ENCODE measurements around the gene OXLD1. TPM values are rescaled to one million over a fixed set of nuclear protein-coding genes. Genes with fewer than 3 reads are reported as not detected.

Gene OXLD1
- polyA plus RNA-seq, 1 of the 3 experiments (the other 2 are of a cell fraction), result 103 TPM

GRCh38 chr17:81683584-81684441, 17.4 kb upstream of the OXLD1 start, which contains the start of the genes ARL16 and HGS (continued):
- TF ChIP-seq, protein P1, sequence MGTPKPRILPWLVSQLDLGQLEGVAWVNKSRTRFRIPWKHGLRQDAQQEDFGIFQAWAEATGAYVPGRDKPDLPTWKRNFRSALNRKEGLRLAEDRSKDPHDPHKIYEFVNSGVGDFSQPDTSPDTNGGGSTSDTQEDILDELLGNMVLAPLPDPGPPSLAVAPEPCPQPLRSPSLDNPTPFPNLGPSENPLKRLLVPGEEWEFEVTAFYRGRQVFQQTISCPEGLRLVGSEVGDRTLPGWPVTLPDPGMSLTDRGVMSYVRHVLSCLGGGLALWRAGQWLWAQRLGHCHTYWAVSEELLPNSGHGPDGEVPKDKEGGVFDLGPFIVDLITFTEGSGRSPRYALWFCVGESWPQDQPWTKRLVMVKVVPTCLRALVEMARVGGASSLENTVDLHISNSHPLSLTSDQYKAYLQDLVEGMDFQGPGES (IDR thresholded peaks at IDR 0.05; ENCODE audit: low read depth, low read length), result peak; percentile 96
- peak; percentile 97 for TF ChIP-seq SIN3A (IDR thresholded peaks at IDR 0.05; ENCODE audit: borderline replicate concordance, low read depth, low read length)
- peak; percentile 65 for TF ChIP-seq TAF1 (IDR thresholded peaks at IDR 0.05; ENCODE audit: borderline replicate concordance, low read depth, low read length)
- TF ChIP-seq FOSL2 (IDR thresholded peaks at IDR 0.05; ENCODE audit: borderline replicate concordance, low read depth), result no peak
- no peak for TF ChIP-seq USF2 (IDR thresholded peaks at IDR 0.05; ENCODE audit: borderline replicate concordance, low read depth, low read length)
- TF ChIP-seq FOXM1 (IDR thresholded peaks at IDR 0.05; ENCODE audit: low read depth), result no peak
- no peak for TF ChIP-seq FOXJ3 (CRISPR knock-in tag; IDR thresholded peaks at IDR 0.05)
- peak in 1 of 2 experiments; percentile 9; a peak in 1 of 4 replicates for TF ChIP-seq EP300 (IDR thresholded peaks at IDR 0.05; ENCODE audit: borderline replicate concordance in 1 of 2, low read depth in 1 of 2, low read length in 1 of 2)
- peak; percentile 40; the same call in 1 of the 2 replicates for TF ChIP-seq RCOR1 (IDR thresholded peaks at IDR 0.05; ENCODE audit: low read length)
- no peak; the same call in 1 of the 2 replicates for TF ChIP-seq TEAD4 (IDR thresholded peaks at IDR 0.05; ENCODE audit: borderline replicate concordance, insufficient read depth)
- TF ChIP-seq CHD2 (IDR thresholded peaks at IDR 0.05; ENCODE audit: low read length, partially characterized antibody), result peak; percentile 96
- no peak for TF ChIP-seq RAD21 (IDR thresholded peaks at IDR 0.05; ENCODE audit: low read length)
- TF ChIP-seq MEF2A (IDR thresholded peaks at IDR 0.05; ENCODE audit: borderline replicate concordance, low read depth), result no peak
- TF ChIP-seq USF1 (IDR thresholded peaks at IDR 0.05; ENCODE audit: borderline replicate concordance, low read depth), result no peak; the same call in 1 of the 2 replicates
- TF ChIP-seq GATA2 (CRISPR knock-in tag; IDR thresholded peaks at IDR 0.05), result no peak
- TF ChIP-seq EZH2phosphoT487 (IDR thresholded peaks at IDR 0.05; ENCODE audit: borderline replicate concordance, low read depth), result no peak
- no peak for TF ChIP-seq TCF12 (IDR thresholded peaks at IDR 0.05)
